KMS-11 (cell line): ENCODE data around the gene RBM20.

Experiments used
- H2AFZ ChIP-seq: fragments of 200-600 bp; sonication (generic); 2 replicates; pipeline ENCODE4 v1.6.1; 2016; ENCODE audit warnings: antibody characterized with exemption, mixed run types, low read depth
- H3K27ac ChIP-seq: fragments of 200-600 bp; sonication (generic); 2 replicates; pipeline ENCODE4 v1.6.1; 2016; ENCODE audit warnings: mild to moderate bottlenecking, mixed run types
- H3K27me3 ChIP-seq: fragments of 200-600 bp; sonication (generic); 2 replicates; pipeline ENCODE4 v1.6.1; 2017; ENCODE audit warnings: mild to moderate bottlenecking, low read depth, mixed run types, moderate library complexity; ENCODE audit not compliant: insufficient read depth
- H3K36me3 ChIP-seq: fragments of 200-600 bp; sonication (generic); 2 replicates; pipeline ENCODE4 v1.6.1; 2017; ENCODE audit warnings: mild to moderate bottlenecking, mixed run types; ENCODE audit not compliant: insufficient read depth
- H3K4me1 ChIP-seq: fragments of 200-600 bp; sonication (generic); 2 replicates; pipeline ENCODE4 v1.6.1; 2016; ENCODE audit warnings: mild to moderate bottlenecking, low read depth, mixed run types; ENCODE audit not compliant: poor library complexity, severe bottlenecking
- H3K4me2 ChIP-seq: fragments of 200-600 bp; sonication (generic); 2 replicates; pipeline ENCODE4 v1.7.0; 2016; ENCODE audit warnings: mild to moderate bottlenecking, mixed run types
- H3K4me3 ChIP-seq: fragments of 200-600 bp; sonication (generic); IDR thresholded peaks from 2 replicates; pipeline ENCODE4 v1.6.1; 2017; ENCODE audit warnings: low read depth, low read length, mixed read lengths; ENCODE audit not compliant: insufficient read depth
- H3K79me2 ChIP-seq: fragments of 200-600 bp; sonication (generic); 2 replicates; pipeline ENCODE4 v1.6.1; 2016; ENCODE audit warnings: low read depth, mixed run types; ENCODE audit not compliant: insufficient read depth
- H3K9ac ChIP-seq: fragments of 200-600 bp; sonication (generic); 2 replicates; pipeline ENCODE4 v1.6.1; 2016; ENCODE audit warnings: mild to moderate bottlenecking, mixed run types
- H4K20me1 ChIP-seq: fragments of 200-600 bp; sonication (generic); 2 replicates; pipeline ENCODE4 v1.6.1; 2016; ENCODE audit warnings: mild to moderate bottlenecking, mixed run types; ENCODE audit not compliant: insufficient read depth
- TF ChIP-seq, protein P1 (sequence below): fragments of 200-600 bp; sonication (generic); conservative IDR thresholded peaks from 2 replicates; pipeline ENCODE4 v1.6.1; 2017; ENCODE audit warnings: low read depth, mild to moderate bottlenecking, antibody characterized with exemption, low read length, moderate library complexity, mixed read lengths

The RBM20 gene

DNA sequence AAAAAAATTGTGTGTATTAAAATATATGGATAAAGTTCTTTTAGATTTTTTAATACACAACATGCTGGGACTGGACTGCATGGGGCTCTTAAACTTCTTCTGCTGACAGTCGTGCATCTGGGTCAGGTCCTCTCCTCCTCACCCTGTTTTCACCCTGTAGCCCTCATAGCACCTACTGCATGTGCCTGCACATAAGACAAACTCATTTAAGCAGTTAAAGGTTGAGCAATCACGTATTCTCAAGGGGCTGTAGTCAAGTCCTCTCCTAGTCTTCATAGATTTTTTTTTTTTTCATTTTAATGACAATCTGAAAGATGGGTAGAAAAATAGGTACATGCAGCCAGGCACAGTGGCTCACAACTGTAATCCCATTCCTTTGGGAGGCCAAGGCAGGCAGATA, 204.0 kb downstream of the RBM20 start:
- Histone ChIP-seq H3K27me3 (no peaks in the 10 kb centered on the region), H3K36me3 (no peaks in the 10 kb centered on the region), H3K27ac (no peak overlapping the region), H3K4me2 (no peak overlapping the region), H3K4me1 (peaks cover 62% of the 10 kb centered on the region), H4K20me1 (no peaks in the 10 kb centered on the region), H3K79me2 (no peaks in the 10 kb centered on the region), H3K9ac (no peak overlapping the region), H3K4me3 (no peak overlapping the region), H2AFZ (no peak overlapping the region)
- TF ChIP-seq, protein P1, sequence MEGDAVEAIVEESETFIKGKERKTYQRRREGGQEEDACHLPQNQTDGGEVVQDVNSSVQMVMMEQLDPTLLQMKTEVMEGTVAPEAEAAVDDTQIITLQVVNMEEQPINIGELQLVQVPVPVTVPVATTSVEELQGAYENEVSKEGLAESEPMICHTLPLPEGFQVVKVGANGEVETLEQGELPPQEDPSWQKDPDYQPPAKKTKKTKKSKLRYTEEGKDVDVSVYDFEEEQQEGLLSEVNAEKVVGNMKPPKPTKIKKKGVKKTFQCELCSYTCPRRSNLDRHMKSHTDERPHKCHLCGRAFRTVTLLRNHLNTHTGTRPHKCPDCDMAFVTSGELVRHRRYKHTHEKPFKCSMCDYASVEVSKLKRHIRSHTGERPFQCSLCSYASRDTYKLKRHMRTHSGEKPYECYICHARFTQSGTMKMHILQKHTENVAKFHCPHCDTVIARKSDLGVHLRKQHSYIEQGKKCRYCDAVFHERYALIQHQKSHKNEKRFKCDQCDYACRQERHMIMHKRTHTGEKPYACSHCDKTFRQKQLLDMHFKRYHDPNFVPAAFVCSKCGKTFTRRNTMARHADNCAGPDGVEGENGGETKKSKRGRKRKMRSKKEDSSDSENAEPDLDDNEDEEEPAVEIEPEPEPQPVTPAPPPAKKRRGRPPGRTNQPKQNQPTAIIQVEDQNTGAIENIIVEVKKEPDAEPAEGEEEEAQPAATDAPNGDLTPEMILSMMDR = no peak

DNA sequence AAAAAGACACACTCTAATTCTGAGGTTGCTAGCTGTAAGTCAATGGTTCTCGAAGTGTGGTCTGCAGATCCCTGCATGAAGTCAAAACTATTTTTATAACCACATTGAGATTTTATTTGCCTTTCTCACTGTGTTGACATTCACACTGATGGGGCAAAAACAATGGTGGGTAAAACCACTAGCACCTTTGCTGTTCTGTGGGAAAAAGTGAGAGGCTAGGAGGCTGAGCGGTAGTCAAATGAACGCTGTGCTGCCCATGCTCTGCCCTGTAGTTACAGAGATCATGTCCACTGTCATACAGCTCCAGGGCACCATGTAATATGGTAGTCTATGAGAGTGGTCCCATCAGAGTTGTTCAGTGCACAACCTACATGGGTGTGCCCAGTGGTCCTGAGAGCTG, 206.0 kb downstream of the RBM20 start:
- peaks cover 42% of the 10 kb centered on the region for H3K4me1 ChIP-seq
- no peaks in the 10 kb centered on the region for H3K79me2 ChIP-seq
- no peak overlapping the region for H3K9ac ChIP-seq
- no peak overlapping the region for H3K27ac ChIP-seq
- no peak overlapping the region for H3K4me3 ChIP-seq
- no peaks in the 10 kb centered on the region for H4K20me1 ChIP-seq
- H3K4me2 ChIP-seq = 0 out of 2 replicates have a peak overlapping the region, but pooled peaks have one; percentile 22
- H3K27me3 ChIP-seq = no peaks in the 10 kb centered on the region
- no peak overlapping the region for H2AFZ ChIP-seq
- H3K36me3 ChIP-seq = no peaks in the 10 kb centered on the region
- TF ChIP-seq, protein P1 = no peak

- Histone ChIP-seq H3K27me3 (no peaks in the 10 kb centered on the region), H3K9ac (no peak overlapping the region), H3K4me2 (0 out of 2 replicates have a peak overlapping the region, but pooled peaks have one; percentile 22), H3K36me3 (no peaks in the 10 kb centered on the region), H2AFZ (no peak overlapping the region), H4K20me1 (no peaks in the 10 kb centered on the region), H3K27ac (no peak overlapping the region), H3K4me3 (no peak overlapping the region), H3K79me2 (no peaks in the 10 kb centered on the region), H3K4me1 (peaks cover 32% of the 10 kb centered on the region)
- TF ChIP-seq, protein P1 = no peak
Observed at GRCh38 chr10:110851020-110851612, 207.0 kb downstream of the RBM20 start.

GRCh38 chr10:110852255-110852896, 208.2 kb downstream of the RBM20 start:
- Histone ChIP-seq H3K4me3 (no peak overlapping the region), H3K27me3 (no peaks in the 10 kb centered on the region), H3K4me1 (peaks cover 29% of the 10 kb centered on the region), H4K20me1 (no peaks in the 10 kb centered on the region), H3K27ac (no peak overlapping the region), H2AFZ (no peak overlapping the region), H3K36me3 (no peaks in the 10 kb centered on the region), H3K79me2 (no peaks in the 10 kb centered on the region), H3K4me2 (no peak overlapping the region), H3K9ac (no peak overlapping the region)
- TF ChIP-seq, protein P1 = no peak
